ENCODE data around the gene KCNIP1. TPM values are rescaled to one million over a fixed set of nuclear protein-coding genes. Genes with fewer than 3 reads are reported as not detected.
A peak's percentile ranks its signal among the peaks of the same experiment; 100 is the strongest.

Gene KCNIP1
- total and polyA plus RNA-seq, 9 donors: 1.9 to 8.3 (median 4.0) TPM

DNA sequence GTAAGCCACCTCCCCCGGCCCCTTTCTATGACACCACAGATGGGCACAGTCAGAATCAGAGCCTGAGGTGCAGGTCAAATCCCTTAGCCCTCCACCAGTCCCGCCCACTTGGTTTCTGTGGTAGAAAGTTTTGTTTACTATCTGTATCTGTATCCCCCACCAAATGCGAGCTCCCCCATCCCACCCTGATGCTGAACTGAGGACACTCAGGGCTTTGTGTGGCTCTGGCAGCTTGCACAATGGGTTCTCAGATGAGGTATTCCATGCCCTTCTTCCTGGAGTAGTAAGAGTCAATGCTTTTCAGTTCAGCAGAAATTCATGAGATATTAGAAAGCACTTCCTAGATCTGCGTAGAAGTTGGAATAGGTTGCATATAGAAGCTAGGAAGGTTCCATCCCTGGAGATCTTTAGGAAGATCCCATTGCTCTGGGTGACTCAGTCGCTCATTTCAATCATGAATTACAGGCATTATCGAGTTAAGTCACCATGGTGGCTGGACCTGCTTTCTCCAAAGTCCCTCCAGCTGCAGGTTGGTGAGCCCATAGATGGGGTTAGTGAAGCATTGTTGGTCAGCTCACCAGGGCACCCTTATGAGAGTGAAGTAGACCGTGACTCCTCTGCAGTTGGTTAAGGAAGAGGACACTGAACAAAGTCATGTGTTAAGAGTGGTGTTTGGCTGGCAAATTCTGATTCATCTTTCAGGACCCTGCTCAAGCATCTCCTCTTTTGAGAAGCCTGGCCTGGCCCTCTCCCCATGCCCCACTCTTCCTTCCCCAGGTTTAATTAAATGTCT is 10.6 kb upstream of the KCNIP1 start:
- peaks cover 27% of the 10 kb centered on the region for H3K4me1 ChIP-seq (ENCODE audit: control insufficient read depth, insufficient read depth, low read length)
- H3K9me3 ChIP-seq (replicated peaks; ENCODE audit: control insufficient read depth, low read depth, low read length): no peaks in the 10 kb centered on the region
- 100% methylated on average over 1 of the region's 7 CpGs for WGBS (ENCODE audit: insufficient coverage)
- no peak overlapping the region for H3K4me3 ChIP-seq (ENCODE audit: low read length)
- H3K27me3 ChIP-seq (ENCODE audit: control insufficient read depth, insufficient read depth, low read length): peaks cover 14% of the 10 kb centered on the region
- no peaks in the 10 kb centered on the region for H3K36me3 ChIP-seq (ENCODE audit: control insufficient read depth, insufficient read depth, low read length)
- no peak overlapping the region for H3K27ac ChIP-seq (ENCODE audit: low read length)
- DNase-seq: no peak

DNA sequence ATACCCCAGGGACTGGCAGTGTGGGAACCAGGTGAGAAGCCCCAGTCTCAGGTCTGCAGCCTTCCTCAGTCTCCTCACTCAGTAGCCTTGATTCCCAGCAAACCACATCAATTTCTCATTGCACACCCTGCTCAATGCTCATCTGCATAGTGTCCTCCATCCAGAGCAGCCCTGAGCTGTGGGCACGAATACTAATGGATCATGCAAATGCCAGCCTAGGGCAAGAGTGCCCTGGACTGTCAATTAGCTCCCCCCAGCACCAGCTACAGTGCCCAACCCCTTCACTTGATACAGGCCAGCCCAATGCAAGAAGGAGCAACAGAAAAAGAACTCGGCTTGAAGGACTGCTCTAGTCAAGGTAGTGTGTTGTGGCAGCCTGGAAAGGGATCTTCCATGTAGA is 9.8 kb upstream of the KCNIP1 start:
- no peak for DNase-seq
- Histone ChIP-seq H3K36me3 (ENCODE audit: control insufficient read depth, insufficient read depth, low read length) (no peaks in the 10 kb centered on the region), H3K27ac (ENCODE audit: low read length) (no peak overlapping the region), H3K9me3 (replicated peaks; ENCODE audit: control insufficient read depth, low read depth, low read length) (no peaks in the 10 kb centered on the region), H3K4me1 (ENCODE audit: control insufficient read depth, insufficient read depth, low read length) (peaks cover 27% of the 10 kb centered on the region), H3K27me3 (ENCODE audit: control insufficient read depth, insufficient read depth, low read length) (peaks cover 14% of the 10 kb centered on the region), H3K4me3 (ENCODE audit: low read length) (no peak overlapping the region)
- WGBS (ENCODE audit: insufficient coverage): 79% methylated on average over 2 of the region's 2 CpGs

DNA sequence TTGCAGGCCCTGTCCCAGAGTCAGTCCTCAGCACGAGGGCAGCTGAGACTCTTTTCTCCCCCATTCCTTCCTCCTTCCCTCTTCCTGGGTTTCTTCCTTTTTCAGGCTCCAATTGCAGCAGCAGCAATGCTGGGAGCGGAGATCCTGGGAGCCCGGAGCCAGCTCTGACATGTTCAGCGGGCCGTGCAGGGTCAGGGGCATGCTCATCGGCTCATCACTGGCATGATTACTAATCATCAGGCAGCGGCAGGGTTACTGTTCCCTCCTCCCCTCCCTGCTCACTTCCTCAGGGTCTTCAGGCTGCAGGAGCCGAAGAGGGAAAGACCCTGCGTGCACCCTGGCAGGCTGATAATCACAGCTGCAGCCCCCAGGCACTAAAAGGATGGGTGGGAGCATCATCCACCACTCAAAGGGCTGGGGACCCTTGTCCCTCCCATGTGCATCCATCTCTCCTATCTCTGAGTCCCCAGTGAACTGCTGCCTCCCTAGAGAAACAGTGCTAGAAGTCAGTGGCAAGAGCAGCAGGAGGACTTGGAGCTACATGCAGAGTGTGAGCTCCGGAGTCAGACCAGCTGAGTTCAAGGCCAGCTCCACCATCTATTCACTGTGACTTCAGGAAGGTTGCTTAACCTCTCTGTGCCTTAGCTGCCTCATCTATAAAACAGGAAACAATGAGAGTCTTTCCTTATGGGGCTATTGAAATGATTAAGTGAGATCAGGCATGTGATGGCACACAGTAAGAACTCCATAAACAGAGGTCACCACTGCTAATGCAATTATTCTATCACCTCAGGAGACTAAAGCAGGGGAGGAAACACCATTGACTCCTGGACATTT is 7.8 kb upstream of the KCNIP1 start:
- H3K36me3 ChIP-seq (ENCODE audit: control insufficient read depth, insufficient read depth, low read length): no peaks in the 10 kb centered on the region
- DNase-seq: no peak
- H3K4me3 ChIP-seq (ENCODE audit: low read length): no peak overlapping the region
- H3K4me1 ChIP-seq (ENCODE audit: control insufficient read depth, insufficient read depth, low read length): peaks cover 22% of the 10 kb centered on the region
- no peak overlapping the region for H3K27ac ChIP-seq (ENCODE audit: low read length)
- no peaks in the 10 kb centered on the region for H3K9me3 ChIP-seq (replicated peaks; ENCODE audit: control insufficient read depth, low read depth, low read length)
- WGBS (ENCODE audit: insufficient coverage): 42% methylated on average over 7 of the region's 10 CpGs
- peaks cover 19% of the 10 kb centered on the region for H3K27me3 ChIP-seq (ENCODE audit: control insufficient read depth, insufficient read depth, low read length)

DNA sequence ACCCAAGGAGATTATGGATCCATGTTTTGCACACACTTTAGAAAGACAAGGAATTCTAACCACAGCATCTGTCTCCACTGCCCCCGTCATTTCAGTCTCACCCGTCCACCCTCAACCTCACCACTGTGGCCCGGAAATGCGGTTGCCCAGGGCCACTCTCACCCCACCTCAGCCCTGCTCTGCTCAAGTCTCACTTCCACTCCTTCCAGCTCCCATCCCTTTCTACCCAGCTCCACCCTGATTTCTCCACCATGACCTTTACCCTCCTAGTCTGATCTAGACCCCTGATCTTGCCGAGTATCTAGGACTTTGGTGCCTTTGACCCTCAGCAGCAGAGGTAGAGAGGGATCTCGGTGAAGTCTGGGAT is 7.2 kb upstream of the KCNIP1 start:
- WGBS (ENCODE audit: insufficient coverage): 89% methylated on average over 6 of the region's 6 CpGs
- Histone ChIP-seq H3K9me3 (replicated peaks; ENCODE audit: control insufficient read depth, low read depth, low read length) (no peaks in the 10 kb centered on the region), H3K27me3 (ENCODE audit: control insufficient read depth, insufficient read depth, low read length) (peaks cover 24% of the 10 kb centered on the region), H3K36me3 (ENCODE audit: control insufficient read depth, insufficient read depth, low read length) (no peaks in the 10 kb centered on the region), H3K4me1 (ENCODE audit: control insufficient read depth, insufficient read depth, low read length) (peaks cover 19% of the 10 kb centered on the region), H3K4me3 (ENCODE audit: low read length) (no peak overlapping the region), H3K27ac (ENCODE audit: low read length) (no peak overlapping the region)
- no peak for DNase-seq

DNA sequence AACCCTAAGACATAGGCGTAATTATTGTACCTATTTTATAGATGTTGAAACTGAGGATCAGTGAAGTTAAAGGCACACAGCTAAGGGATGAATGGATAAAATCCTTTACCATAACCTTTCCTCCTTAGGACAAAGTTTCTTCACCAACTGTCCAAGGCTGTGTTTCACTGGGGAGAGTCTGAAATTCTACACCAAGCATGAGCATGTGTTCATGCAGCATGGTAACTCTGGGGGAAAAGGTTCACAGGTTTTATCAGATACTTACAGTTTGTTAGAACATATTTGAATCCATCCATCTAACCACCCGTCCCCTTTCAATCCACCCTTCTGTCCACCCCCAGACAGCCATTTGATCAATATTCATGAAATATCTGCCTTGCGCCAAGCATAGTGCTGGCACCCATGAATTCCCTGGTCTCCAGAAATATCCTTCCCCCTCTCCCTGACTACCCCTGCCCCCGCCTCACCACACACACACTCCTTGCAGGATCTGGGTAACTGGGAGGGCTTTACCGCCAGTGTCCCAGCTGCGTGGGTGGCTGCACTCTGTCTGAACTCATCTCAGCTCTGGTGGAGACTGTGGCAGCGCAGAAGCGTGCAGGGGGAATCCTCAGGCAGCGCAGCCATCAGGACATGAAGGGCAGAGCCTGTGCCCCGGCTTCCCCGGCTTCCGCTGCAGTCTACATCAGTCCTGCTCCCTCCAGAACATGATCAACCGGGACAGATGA is 6.3 kb upstream of the KCNIP1 start:
- peaks cover 11% of the 10 kb centered on the region for H3K4me1 ChIP-seq (ENCODE audit: control insufficient read depth, insufficient read depth, low read length)
- no peaks in the 10 kb centered on the region for H3K9me3 ChIP-seq (replicated peaks; ENCODE audit: control insufficient read depth, low read depth, low read length)
- H3K27me3 ChIP-seq (ENCODE audit: control insufficient read depth, insufficient read depth, low read length): peaks cover 27% of the 10 kb centered on the region
- H3K27ac ChIP-seq (ENCODE audit: low read length): no peak overlapping the region
- no peak overlapping the region for H3K4me3 ChIP-seq (ENCODE audit: low read length)
- no peaks in the 10 kb centered on the region for H3K36me3 ChIP-seq (ENCODE audit: control insufficient read depth, insufficient read depth, low read length)
- WGBS (ENCODE audit: insufficient coverage): 45% methylated on average over 8 of the region's 13 CpGs
- peak; percentile 47 for DNase-seq

DNA sequence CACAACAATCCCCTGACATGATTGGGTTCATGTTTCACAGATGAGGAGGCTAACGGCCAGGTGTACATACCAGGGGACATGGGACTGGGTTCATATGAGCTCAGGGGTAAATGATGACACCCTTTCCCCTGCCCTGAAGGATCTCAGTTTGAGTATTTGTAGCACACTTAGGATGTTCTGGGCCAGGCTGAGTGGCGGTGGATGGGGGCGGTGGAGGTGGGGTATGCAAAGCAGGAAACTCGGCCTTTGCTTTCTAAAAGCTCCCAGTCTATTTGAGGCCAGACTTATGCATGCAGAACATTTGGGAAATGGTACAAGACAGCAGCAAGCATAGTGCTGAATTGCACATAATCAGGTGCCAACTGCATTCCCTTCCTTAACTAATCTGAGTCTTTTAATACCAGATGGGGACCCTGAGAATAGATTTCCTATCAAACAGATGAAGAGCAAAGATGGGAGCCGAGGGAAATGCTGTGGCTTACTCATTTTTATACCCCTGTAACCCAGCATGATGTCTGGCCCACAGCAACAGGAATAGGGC is 4.9 kb upstream of the KCNIP1 start:
- Histone ChIP-seq H3K27me3 (ENCODE audit: control insufficient read depth, insufficient read depth, low read length) (peaks cover 38% of the 10 kb centered on the region), H3K4me3 (ENCODE audit: low read length) (no peak overlapping the region), H3K27ac (ENCODE audit: low read length) (no peak overlapping the region), H3K36me3 (ENCODE audit: control insufficient read depth, insufficient read depth, low read length) (no peaks in the 10 kb centered on the region), H3K4me1 (ENCODE audit: control insufficient read depth, insufficient read depth, low read length) (peaks cover 13% of the 10 kb centered on the region), H3K9me3 (replicated peaks; ENCODE audit: control insufficient read depth, low read depth, low read length) (no peaks in the 10 kb centered on the region)
- no peak for DNase-seq
- 95% methylated on average over 3 of the region's 5 CpGs for WGBS (ENCODE audit: insufficient coverage)

DNA sequence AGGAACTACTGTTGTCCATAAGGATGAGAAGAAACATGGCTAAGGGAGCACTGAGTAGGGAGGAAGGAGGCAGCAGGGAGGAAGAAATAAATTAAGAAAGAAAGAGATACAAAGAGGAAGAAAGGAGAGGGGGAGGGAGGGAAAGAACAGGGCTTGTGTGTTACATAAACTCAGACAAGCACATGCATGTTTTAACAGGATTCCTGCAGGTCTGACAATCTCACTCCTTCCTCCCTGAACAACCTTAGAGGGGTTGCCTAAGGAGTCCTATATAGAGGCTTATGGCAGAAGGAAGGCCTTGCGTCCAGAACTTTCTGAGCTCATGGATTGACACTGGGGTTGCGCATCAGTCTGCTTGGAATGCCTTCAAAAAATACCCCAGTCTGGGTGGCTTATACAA is 4.2 kb upstream of the KCNIP1 start:
- Histone ChIP-seq H3K27me3 (ENCODE audit: control insufficient read depth, insufficient read depth, low read length) (peaks cover 39% of the 10 kb centered on the region), H3K36me3 (ENCODE audit: control insufficient read depth, insufficient read depth, low read length) (no peaks in the 10 kb centered on the region), H3K9me3 (replicated peaks; ENCODE audit: control insufficient read depth, low read depth, low read length) (no peaks in the 10 kb centered on the region), H3K4me1 (ENCODE audit: control insufficient read depth, insufficient read depth, low read length) (peaks cover 16% of the 10 kb centered on the region), H3K27ac (ENCODE audit: low read length) (no peak overlapping the region), H3K4me3 (ENCODE audit: low read length) (no peak overlapping the region)
- WGBS (ENCODE audit: insufficient coverage): 100% methylated on average over 1 of the region's 2 CpGs
- DNase-seq: no peak

DNA sequence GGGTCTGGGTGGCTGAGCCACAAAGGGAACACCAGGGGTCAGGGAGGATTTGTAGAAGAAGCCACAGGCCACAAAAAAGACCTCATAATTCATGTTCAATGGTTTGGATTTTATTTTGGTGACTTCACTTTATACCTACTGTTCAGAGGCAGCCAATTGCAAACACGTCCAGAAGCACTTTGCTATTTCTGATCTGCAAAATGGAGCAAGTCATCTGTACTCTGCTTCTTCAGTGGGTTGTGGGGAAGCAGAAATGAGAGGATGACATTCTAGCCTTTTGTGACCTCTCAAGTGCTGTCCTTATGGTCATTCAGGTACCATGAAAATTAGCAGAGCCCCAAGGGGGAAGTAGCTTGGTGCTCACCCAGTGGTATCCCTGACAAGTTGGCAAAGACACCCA is 2.5 kb upstream of the KCNIP1 start:
- Histone ChIP-seq H3K4me1 (ENCODE audit: control insufficient read depth, insufficient read depth, low read length) (peaks cover 20% of the 10 kb centered on the region), H3K4me3 (ENCODE audit: low read length) (no peak overlapping the region), H3K27me3 (ENCODE audit: control insufficient read depth, insufficient read depth, low read length) (peaks cover 37% of the 10 kb centered on the region), H3K36me3 (ENCODE audit: control insufficient read depth, insufficient read depth, low read length) (no peaks in the 10 kb centered on the region), H3K27ac (ENCODE audit: low read length) (no peak overlapping the region), H3K9me3 (replicated peaks; ENCODE audit: control insufficient read depth, low read depth, low read length) (no peaks in the 10 kb centered on the region)
- WGBS (ENCODE audit: insufficient coverage): no CpG with 5 or more reads among the region's 1 CpG
- no peak for DNase-seq

DNA sequence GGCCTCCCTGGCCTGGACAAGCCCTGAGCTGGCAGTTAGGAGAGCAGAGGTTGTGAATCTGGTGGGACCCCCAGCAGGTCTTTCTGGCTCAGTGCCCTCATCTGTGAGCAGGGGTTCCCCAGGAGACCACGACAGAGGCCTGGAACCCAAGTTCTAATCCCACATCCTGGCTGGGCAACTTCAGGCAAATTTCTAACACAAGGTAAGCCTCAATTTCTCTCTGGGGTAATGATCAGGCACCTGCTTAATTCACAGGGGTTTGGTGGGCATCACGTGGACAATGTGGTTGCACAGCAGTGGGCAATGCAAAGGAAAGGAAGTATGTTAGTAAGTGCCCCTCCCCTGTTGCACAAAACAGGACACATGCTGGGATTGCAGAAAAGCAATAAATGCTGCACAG is 1.9 kb upstream of the KCNIP1 start:
- Histone ChIP-seq H3K27ac (ENCODE audit: low read length) (no peak overlapping the region), H3K4me3 (ENCODE audit: low read length) (no peak overlapping the region), H3K27me3 (ENCODE audit: control insufficient read depth, insufficient read depth, low read length) (peaks cover 34% of the 10 kb centered on the region), H3K36me3 (ENCODE audit: control insufficient read depth, insufficient read depth, low read length) (no peaks in the 10 kb centered on the region), H3K4me1 (ENCODE audit: control insufficient read depth, insufficient read depth, low read length) (peaks cover 20% of the 10 kb centered on the region), H3K9me3 (replicated peaks; ENCODE audit: control insufficient read depth, low read depth, low read length) (no peaks in the 10 kb centered on the region)
- DNase-seq: no peak
- WGBS (ENCODE audit: insufficient coverage): 92% methylated on average over 2 of the region's 2 CpGs

Measured in muscle of leg (tissue), 11 donors.